C1 segment of cervical spinal cord (tissue), 14 donors: Measurements from ENCODE around the gene KCNB1.

Experiments
- DNase-seq, 14 donors: peaks; one replicate each; lab custom pipeline; 2025; lab: John Stamatoyannopoulos, UW

KCNB1 gene

GRCh38 chr20:49391404-49392245 lies 90.8 kb downstream of the KCNB1 start:
- DNase-seq: no peak

GRCh38 chr20:49389854-49390253 lies 92.6 kb downstream of the KCNB1 start:
- DNase-seq: no peak

- DNase-seq: no peak
Observed at GRCh38 chr20:49388744-49389143, 93.7 kb downstream of the KCNB1 start.

- DNase-seq: no peak
Observed at GRCh38 chr20:49387581-49387939, 94.9 kb downstream of the KCNB1 start.

GRCh38 chr20:49386848-49387580 lies 95.5 kb downstream of the KCNB1 start:
- no peak for DNase-seq

GRCh38 chr20:49385465-49385864 lies 97.0 kb downstream of the KCNB1 start:
- peak in 1 of 14 donors; percentile 4 for DNase-seq

- DNase-seq: peak in 11 of 14 donors; percentile 2 to 66 (median 20)
Observed at GRCh38 chr20:49384437-49385434, 97.7 kb downstream of the KCNB1 start.

- DNase-seq: peak; percentile 6 to 95 (median 58)
Observed at GRCh38 chr20:49381558-49382493, 100.6 kb downstream of the KCNB1 start.

GRCh38 chr20:49380337-49380780 lies 102.1 kb downstream of the KCNB1 start:
- DNase-seq: no peak

- DNase-seq: no peak
Observed at GRCh38 chr20:49379338-49379737, 103.1 kb downstream of the KCNB1 start.

- no peak for DNase-seq
Observed at GRCh38 chr20:49377326-49377725, 105.1 kb downstream of the KCNB1 start.

- no peak for DNase-seq
Observed at GRCh38 chr20:49375170-49375569, 107.3 kb downstream of the KCNB1 start.

GRCh38 chr20:49372095-49372734 lies 110.3 kb downstream of the KCNB1 start:
- DNase-seq: no peak

- DNase-seq: no peak
Observed at GRCh38 chr20:49368596-49368995, 113.9 kb downstream of the KCNB1 start.

- no peak for DNase-seq
Observed at GRCh38 chr20:49367113-49367512, 115.4 kb downstream of the KCNB1 start.

GRCh38 chr20:49366687-49367086 lies 115.8 kb downstream of the KCNB1 start:
- no peak for DNase-seq

GRCh38 chr20:49361862-49362660 lies 120.4 kb downstream of the KCNB1 start:
- peak in 6 of 14 donors; percentile 3 to 30 (median 10) for DNase-seq

GRCh38 chr20:49360242-49360968 lies 122.1 kb downstream of the KCNB1 start:
- DNase-seq: no peak
